Subcutaneous adipose tissue (tissue), 4 donors: ENCODE measurements around the gene KRT79. TPM values are rescaled to one million over a fixed set of nuclear protein-coding genes. Genes with fewer than 3 reads are reported as not detected.

Experiments used
- CTCF ChIP-seq: fragments of 450-650 bp; IDR thresholded peaks from one replicate; pipeline ENCODE4 v1.5.1; 2016; ENCODE audit warnings: low read depth, mild to moderate bottlenecking, control low read depth, antibody characterized with exemption, moderate library complexity
- total RNA-seq, 4 donors: library from RNA; depleted of rRNA; stranded (reverse); fragments of >200 nt; gene quantifications; one replicate each; pipeline ENCODE4 v1.1.0, GENCODE V29; 2016

Gene KRT79
- total RNA-seq, 4 donors from 2014 or later: 0.22 to 3.6 (median 2.0) TPM; not detected in 1

- TF ChIP-seq CTCF: no peak
These were observed 39.9 kb upstream of the KRT79 start for GRCh38 chr12:52873832-52874572.

- no peak for TF ChIP-seq CTCF
These were observed 39.4 kb upstream of the KRT79 start for GRCh38 chr12:52873513-52873831.

GRCh38 chr12:52872644-52873389, 38.7 kb upstream of the KRT79 start:
- TF ChIP-seq CTCF: no peak

GRCh38 chr12:52871291-52872039, 37.4 kb upstream of the KRT79 start:
- TF ChIP-seq CTCF: no peak

GRCh38 chr12:52870361-52871290, 36.5 kb upstream of the KRT79 start:
- no peak for TF ChIP-seq CTCF

- no peak for TF ChIP-seq CTCF
These were observed 33.5 kb upstream of the KRT79 start for GRCh38 chr12:52867642-52868041.
